Brain microvascular endothelial cell (primary cell): ENCODE measurements around the gene ATP7A.

Experiments used
- DNase-seq: peaks from one replicate; pipeline ENCODE4 v3.0.0-alpha.2; 2020
- H3K27ac ChIP-seq: fragments of 250-450 bp; sonication (Bioruptor Pico); 2 replicates; pipeline ENCODE4 v1.5.1; 2020; ENCODE audit warnings: mild to moderate bottlenecking, moderate library complexity
- H3K27me3 ChIP-seq: fragments of 250-450 bp; sonication (Bioruptor Pico); replicated peaks from 2 replicates; pipeline ENCODE4 v1.5.1; 2020; ENCODE audit warnings: mild to moderate bottlenecking
- H3K36me3 ChIP-seq: fragments of 250-450 bp; sonication (Bioruptor Pico); replicated peaks from 2 replicates; pipeline ENCODE4 v1.5.1; 2020; ENCODE audit warnings: mild to moderate bottlenecking
- H3K4me3 ChIP-seq: 2 replicates; pipeline ENCODE4 v1.5.1; 2011; ENCODE audit warnings: low read depth, mild to moderate bottlenecking, control low read depth, low read length, moderate library complexity
- CTCF ChIP-seq: IDR thresholded peaks from 2 replicates; pipeline ENCODE4 v1.5.1; 2011; ENCODE audit warnings: low read depth, mild to moderate bottlenecking, moderate library complexity, low read length, control low read depth, inconsistent platforms; ENCODE audit errors: missing control alignments
- in situ Hi-C: cut with HindIII; loops from 2 replicates; pipeline ENCODE4 v1.10.0; 2017; ENCODE audit warnings: low sequenced_read_pairs, low pct_ligation_motif_present

The ATP7A gene

GRCh38 chrX:77952173-77952572 lies 41.7 kb downstream of the ATP7A start:
- TF ChIP-seq CTCF: no peak
- in situ Hi-C loops: no loop called here
- no peak overlapping the region for H3K4me3 ChIP-seq
- no peak overlapping the region for H3K27ac ChIP-seq
- no peaks in the 10 kb centered on the region for H3K27me3 ChIP-seq
- no peak for DNase-seq
- no peaks in the 10 kb centered on the region for H3K36me3 ChIP-seq

- DNase-seq: no peak
- H3K27me3 ChIP-seq: no peaks in the 10 kb centered on the region
- H3K27ac ChIP-seq: peak overlapping the region; percentile 55
- no peak overlapping the region for H3K4me3 ChIP-seq
- in situ Hi-C loops: no loop called here
- no peaks in the 10 kb centered on the region for H3K36me3 ChIP-seq
- TF ChIP-seq CTCF: no peak
Measured at GRCh38 chrX:77953302-77953701, 42.8 kb downstream of the ATP7A start.

- H3K27me3 ChIP-seq: no peaks in the 10 kb centered on the region
- peak overlapping the region; percentile 55 for H3K27ac ChIP-seq
- in situ Hi-C loops: no loop called here
- DNase-seq: peak; percentile 16
- H3K4me3 ChIP-seq: no peak overlapping the region
- TF ChIP-seq CTCF: no peak
- H3K36me3 ChIP-seq: no peaks in the 10 kb centered on the region
Measured at GRCh38 chrX:77953708-77954107, 43.2 kb downstream of the ATP7A start.

- no peak for DNase-seq
- Histone ChIP-seq H3K36me3 (no peaks in the 10 kb centered on the region), H3K4me3 (no peak overlapping the region), H3K27ac (no peak overlapping the region), H3K27me3 (no peaks in the 10 kb centered on the region)
- TF ChIP-seq CTCF: no peak
- in situ Hi-C loops: no loop called here
Measured at GRCh38 chrX:77960567-77960966, 50.1 kb downstream of the ATP7A start.

GRCh38 chrX:77961063-77961462 lies 50.6 kb downstream of the ATP7A start:
- Histone ChIP-seq H3K27me3 (no peaks in the 10 kb centered on the region), H3K27ac (no peak overlapping the region), H3K36me3 (no peaks in the 10 kb centered on the region), H3K4me3 (no peak overlapping the region)
- DNase-seq: no peak
- no peak for TF ChIP-seq CTCF
- in situ Hi-C loops: no loop called here

- Histone ChIP-seq H3K27ac (no peak overlapping the region), H3K36me3 (no peaks in the 10 kb centered on the region), H3K27me3 (no peaks in the 10 kb centered on the region), H3K4me3 (no peak overlapping the region)
- DNase-seq: no peak
- TF ChIP-seq CTCF: no peak
- in situ Hi-C loops: no loop called here
Measured at GRCh38 chrX:77962068-77962902, 51.8 kb downstream of the ATP7A start.
